Dedifferentiated amniotic fluid mesenchymal stem cell (primary cell): ENCODE results near the gene FOXD4L6.
"Not testable (repeated sequence)": the region's sequence is repeated elsewhere in the genome, so short reads cannot be mapped to it uniquely, and the experiment has no call there.

Experiments used
- DNase-seq: peaks from one replicate; pipeline ENCODE4 v3.0.0-alpha.2; 2016; ENCODE audit errors: extremely low spot score

The FOXD4L6 gene

DNA sequence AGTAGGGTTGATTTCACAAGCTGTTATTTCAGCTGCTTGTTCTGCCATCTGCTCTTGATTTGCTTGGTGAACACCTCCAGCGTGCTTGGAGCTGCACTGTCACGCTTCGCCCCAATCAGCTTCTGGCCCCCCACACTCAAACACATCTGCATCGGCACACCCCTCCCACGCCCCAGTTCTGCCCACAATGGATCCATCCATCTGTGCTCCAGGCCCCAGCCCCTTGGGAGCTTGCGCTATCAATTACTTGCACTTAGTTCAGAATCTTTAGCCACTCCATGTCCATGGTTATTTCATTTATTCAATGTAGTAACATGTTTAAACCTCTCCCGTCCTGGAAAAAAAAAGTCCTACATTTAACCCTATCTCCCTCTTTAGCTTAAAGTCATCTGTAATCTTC, 28.0 kb downstream of the FOXD4L6 start:
- DNase-seq: not testable (repeated sequence)

DNA sequence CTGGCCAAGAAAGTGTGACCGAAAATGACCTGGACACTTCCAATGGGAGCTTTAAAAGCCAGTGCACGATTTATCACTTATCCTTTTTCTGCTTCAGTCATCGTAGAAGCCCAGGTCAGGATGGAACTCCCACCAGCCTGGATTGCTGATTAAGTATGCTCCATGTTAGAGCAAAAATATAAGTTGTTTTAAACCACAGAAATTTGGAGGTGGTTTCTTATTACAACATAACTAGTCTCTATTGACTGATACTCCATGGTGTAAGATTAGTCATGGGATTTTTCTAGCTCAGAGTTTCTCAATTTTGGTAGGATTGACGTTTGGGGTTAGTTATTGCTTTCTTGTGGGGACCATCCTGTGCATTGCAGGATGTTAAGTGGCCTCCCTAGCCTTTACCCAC, 29.7 kb downstream of the FOXD4L6 start:
- DNase-seq: not testable (repeated sequence)

DNA sequence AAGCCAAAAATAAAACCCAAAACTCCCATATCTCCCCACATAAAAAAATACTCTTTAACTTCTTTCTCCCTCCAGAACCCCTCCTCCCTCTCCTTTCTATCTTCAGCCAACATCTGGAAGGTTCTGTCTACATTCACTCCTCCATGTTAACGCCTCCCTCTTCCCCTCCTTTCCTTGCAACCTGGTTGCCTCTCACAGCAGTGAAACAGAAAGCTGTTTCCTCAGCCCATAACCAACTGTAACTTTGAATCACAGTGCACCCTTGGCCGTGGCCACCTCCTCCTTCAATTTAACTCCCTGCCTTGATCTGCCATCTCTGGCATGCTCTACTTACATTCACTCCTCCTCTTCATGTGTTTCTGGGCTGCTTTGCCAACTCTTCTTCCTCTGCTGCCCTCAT, 33.4 kb downstream of the FOXD4L6 start:
- DNase-seq: not testable (repeated sequence)

DNA sequence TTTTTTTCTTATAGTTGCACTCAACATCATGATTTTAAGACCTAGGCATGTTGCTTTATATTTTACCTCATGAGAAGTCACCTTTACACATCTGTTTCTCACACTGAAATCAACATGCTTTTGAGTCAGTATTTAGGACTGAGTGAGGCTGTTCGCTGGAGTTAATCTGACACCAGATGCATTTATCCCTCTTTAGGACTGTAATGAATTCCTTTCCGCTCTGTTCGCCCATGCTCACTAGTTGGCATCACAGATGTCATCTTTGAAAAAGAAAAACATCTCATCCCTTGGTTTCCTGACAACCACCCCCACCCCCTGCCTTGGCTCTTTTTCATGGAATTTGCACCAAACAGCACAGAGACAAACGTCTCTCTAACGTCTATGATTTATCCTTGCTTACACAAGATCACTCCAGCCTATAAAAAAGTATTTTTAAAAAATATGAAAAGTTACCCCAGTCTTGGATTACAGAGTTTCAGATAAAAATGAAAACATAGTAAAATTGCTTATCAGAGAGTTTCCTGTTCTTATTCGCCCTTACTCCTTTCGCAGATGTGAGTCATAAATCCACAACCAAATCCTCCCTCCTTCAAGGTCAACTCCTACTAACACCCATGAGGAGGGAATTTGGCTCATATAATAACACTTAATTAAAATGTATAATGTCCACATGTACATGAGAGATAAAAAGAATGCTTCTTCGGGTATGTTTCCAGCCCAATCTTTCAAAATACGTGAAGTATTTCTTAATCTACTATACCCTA, 34.3 kb downstream of the FOXD4L6 start:
- DNase-seq: not testable (repeated sequence)

DNA sequence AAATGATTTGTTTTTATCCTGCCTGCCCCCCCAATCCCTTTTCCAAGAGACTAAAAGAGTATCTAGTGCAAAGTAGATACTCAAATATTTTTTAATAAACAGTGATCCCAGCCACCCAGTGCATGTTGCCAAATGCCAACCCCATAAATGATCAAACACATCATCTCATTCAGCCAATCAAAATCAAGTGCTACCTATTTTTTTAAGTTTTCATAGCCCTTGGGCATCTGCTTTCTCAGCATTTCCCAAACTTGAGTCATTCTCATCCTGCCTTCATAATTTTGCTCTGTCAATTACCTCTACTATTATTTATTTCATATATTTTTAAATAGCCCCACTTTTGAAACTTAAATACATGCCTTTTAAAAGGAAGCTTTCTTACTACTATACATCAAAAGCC, 37.6 kb downstream of the FOXD4L6 start:
- not testable (repeated sequence) for DNase-seq

DNA sequence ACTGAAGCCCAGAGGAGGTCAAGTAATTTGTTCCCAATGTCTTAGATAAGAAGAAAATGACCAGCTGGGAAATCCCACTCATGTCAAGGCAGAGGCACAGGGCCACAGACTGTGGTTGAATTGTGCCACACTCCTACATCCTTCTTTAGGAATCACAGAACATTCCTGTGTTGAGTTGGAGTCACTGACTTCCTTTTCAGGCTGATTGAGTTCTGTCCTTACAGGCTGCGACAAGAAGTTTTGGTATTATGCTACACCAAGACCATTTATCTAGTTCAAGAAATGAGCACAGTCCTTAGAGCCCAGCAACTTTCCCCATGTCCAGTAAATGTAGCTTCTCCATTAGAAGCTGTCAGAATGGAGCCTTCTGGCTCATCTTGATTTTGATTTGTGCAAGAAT, 38.1 kb downstream of the FOXD4L6 start:
- not testable (repeated sequence) for DNase-seq

DNA sequence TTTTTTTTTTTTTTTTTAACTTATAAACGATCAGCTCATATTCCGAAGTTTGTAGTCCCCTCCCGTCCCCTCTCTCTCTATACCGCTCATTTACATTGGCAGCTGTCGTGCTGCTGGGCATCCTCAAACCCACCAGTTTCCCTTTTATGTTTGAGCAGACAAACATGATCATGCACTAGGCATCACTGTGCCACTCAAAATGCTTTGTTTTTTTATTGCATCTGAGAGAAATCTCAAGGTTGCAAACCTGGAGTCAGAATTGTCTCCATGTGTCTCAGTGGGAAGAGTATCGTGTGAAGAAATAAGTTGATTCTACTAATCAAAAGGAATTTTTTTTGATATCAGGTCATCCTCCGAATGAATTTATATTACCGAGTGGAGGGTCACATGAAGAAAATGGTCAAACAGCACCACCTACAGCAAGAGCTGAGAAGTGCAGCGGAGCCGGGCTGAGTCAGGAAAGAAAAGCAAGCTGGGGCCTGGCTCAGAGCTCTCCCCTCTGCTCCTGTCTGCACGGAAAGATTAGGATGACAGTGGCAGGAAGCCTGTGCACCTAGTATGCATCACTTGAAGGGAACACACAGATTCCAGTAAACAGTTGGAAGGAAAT, 39.9 kb downstream of the FOXD4L6 start:
- DNase-seq: not testable (repeated sequence)

DNA sequence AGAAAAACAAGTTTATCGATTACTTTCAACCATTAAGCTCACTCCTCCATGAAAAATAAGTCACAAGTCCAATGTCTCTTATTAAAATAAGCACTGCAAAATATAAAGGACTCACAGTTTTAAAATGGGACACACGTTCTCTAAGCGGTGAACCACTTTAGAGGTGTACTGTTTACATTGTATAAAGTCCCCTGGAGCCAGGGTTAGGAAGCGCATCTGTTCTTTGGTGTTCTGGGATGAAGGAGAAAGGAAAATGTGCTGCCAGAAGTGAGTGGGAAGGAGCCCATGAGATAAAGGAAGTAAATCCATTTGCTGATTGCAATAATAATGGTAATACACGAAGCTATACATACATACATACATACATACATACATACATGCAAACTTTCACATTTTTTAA, 40.6 kb downstream of the FOXD4L6 start:
- not testable (repeated sequence) for DNase-seq

DNA sequence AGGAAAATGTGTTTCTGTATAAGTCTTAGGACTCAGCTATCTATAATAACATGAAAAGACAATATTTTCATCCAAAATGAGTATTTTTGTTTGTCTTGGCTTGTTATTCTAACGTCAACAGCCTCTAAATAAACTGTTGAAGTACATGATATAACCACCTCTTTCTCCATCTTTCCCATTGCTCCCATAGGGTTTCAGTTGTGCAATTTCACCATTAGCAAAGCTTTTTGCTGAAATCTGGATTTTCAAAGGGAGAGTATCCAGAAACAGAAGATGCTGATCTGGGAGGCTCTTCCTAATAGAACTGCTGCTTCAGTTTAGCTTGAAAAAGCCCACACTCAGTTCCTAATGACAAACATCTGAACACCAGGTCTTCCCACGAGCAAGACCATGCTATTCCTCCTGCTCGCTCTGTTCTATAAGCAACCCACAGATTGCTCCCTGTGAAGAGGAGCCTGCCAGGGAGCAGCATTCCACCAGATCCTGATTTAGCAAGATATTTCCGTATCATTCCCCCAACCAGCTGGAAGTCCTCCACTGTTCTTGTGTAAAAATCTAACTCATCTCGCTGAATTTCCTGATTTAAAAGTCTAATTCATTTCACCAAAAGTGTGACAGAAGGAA, 41.2 kb downstream of the FOXD4L6 start:
- not testable (repeated sequence) for DNase-seq

DNA sequence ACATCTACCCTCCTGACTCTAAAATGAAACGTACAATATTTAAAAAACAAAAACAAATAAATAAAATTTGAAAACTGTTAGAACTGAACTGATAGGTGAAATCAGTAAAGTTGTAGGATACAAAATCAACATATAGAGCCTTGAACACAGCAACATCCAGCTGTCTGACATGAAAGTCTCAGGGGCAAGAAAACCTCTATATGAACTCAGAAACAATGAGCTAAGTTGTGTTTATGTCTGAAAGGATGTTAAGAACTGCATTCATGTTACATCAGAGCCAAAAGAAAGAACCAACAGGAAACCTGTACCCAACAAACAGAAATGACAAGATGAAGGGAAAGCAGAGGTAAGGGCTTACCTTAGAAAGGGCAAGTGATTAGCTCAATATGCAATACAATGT, 41.8 kb downstream of the FOXD4L6 start:
- not testable (repeated sequence) for DNase-seq

DNA sequence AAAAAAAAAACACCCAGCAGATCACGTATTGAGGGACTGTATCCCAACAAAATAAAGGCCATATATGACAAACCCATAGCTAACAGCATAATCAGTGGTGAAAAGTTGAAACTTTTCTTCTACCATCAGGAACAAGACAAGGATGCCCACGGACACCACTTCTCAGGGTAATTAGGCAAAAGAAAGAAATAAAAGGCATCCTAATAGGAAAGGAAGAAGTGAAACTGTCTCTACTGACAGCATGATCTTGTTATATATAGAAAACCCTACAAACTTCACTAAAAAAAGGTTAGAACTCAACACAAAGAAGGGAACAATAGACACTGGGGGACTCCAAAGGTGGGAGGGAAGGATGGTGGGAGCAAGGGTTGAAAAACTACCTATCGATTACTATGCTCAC, 42.3 kb downstream of the FOXD4L6 start:
- not testable (repeated sequence) for DNase-seq

DNA sequence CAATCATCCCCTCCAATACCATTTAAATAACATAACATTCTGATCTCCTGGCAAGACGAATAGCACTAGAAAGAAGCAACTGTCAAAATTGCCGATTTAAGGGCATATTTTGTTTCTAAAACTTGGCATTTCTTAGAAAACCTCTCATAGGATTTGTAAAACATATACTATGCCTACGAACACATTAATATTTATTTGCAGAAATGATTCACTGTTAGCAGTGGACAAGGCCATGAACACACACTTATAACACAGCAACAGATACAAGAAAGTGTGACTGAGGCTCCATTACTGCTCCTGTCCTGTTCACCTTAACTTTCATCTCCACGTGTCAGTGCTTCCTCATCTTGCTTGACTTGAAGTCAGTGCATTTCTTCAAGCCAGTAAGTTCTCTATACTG, 46.1 kb downstream of the FOXD4L6 start:
- DNase-seq: not testable (repeated sequence)

DNA sequence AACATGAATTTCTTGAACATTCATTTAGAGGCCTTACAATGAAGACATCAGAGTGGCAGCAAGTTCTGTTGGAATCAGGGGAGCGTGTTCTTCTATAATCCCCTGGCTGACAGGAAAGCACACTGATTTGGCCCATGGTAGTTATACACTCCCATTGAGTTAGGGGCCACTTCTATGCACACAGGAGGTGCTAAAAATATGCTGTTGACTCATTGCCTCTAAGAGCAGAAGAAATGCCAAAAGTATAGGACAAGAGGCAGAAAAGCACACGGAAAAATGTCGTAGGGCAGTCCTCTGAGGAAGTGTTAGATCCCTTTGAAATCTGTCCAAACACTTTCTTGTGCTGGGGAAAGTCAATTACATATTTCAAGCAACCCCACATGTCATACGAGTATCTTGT, 49.0 kb downstream of the FOXD4L6 start:
- not testable (repeated sequence) for DNase-seq

DNA sequence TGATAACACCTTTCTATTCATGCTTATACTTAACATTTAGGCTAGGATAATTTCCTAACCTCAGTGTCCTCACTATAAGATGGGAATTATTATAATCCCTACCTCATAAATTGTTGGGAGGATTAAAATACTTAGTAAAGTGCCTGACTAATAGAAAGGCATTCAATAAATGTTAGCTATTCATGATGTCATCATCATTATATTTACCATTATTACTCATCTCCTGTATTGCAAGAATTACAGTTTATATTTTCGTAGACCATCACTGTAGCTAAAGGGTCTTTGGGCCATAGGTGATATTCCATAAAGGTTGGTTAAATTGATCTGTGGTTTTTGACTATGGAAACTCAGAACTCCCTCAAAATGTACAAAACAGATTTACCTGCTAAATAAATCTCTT, 50.9 kb downstream of the FOXD4L6 start:
- DNase-seq: not testable (repeated sequence)
